Caco-2 (cell line): ENCODE results near the gene LRRC45. TPM values are rescaled to one million over a fixed set of nuclear protein-coding genes. Genes with fewer than 3 reads are reported as not detected.

ENCODE experiments used
- BruUV-seq: library from RNA; stranded (reverse); fragments of 400-500 nt; replicated peaks from 2 replicates; lab custom pipeline; 2021; lab: Mats Ljungman, UMichigan
- CTCF ChIA-PET: fragments of 300-600 bp; sonication (Branson Sonifier 250); formaldehyde crosslinking; loops from one replicate; lab custom pipeline; 2022; ENCODE audit warnings: antibody characterized with exemption; lab: Charles Lee
- POLR2A ChIA-PET: fragments of 300-600 bp; sonication (Branson Sonifier 250); formaldehyde crosslinking; loops from one replicate; lab custom pipeline; 2022; ENCODE audit warnings: antibody characterized with exemption; lab: Charles Lee
- DNase-seq, 2 experiments: peaks; one replicate each; pipeline versions ENCODE4 v3.0.0 to v3.0.0-alpha.2; 2020 to 2022
- H3K27me3 ChIP-seq: replicated peaks from 2 replicates; pipeline ENCODE4 v1.6.0; 2011; ENCODE audit warnings: low read length; ENCODE audit not compliant: control insufficient read depth, insufficient read depth
- H3K36me3 ChIP-seq: 2 replicates; pipeline ENCODE4 v1.5.1; 2011; ENCODE audit warnings: low read length; ENCODE audit not compliant: control insufficient read depth, insufficient read depth
- H3K4me1 ChIP-seq: fragments of 250-450 bp; sonication (Bioruptor Pico); 2 replicates; pipeline ENCODE4 v1.5.1; 2020; ENCODE audit warnings: mild to moderate bottlenecking
- H3K4me3 ChIP-seq: 2 replicates; pipeline ENCODE4 v1.5.1; 2011; ENCODE audit warnings: low read depth, mild to moderate bottlenecking, control low read depth, low read length
- H3K9me3 ChIP-seq: fragments of 250-450 bp; sonication (Bioruptor Pico); 2 replicates; pipeline ENCODE4 v1.5.1; 2020; ENCODE audit warnings: mild to moderate bottlenecking, moderate library complexity
- H3K27ac Mint-ChIP-seq: one replicate; pipeline ENCODE4 v1.8.0; 2022; ENCODE audit warnings: mixed read lengths; ENCODE audit not compliant: unreplicated experiment
- H3K27me3 Mint-ChIP-seq: one replicate; pipeline ENCODE4 v1.8.0; 2022; ENCODE audit warnings: mixed read lengths; ENCODE audit not compliant: insufficient read depth, unreplicated experiment
- H3K36me3 Mint-ChIP-seq: one replicate; pipeline ENCODE4 v1.8.0; 2022; ENCODE audit warnings: mild to moderate bottlenecking, mixed read lengths; ENCODE audit not compliant: insufficient read depth, unreplicated experiment
- H3K4me1 Mint-ChIP-seq: one replicate; pipeline ENCODE4 v1.8.0; 2022; ENCODE audit warnings: low read depth, mixed read lengths; ENCODE audit not compliant: unreplicated experiment
- H3K4me3 Mint-ChIP-seq: one replicate; pipeline ENCODE4 v1.8.0; 2022; ENCODE audit warnings: mild to moderate bottlenecking, moderate library complexity, mixed read lengths; ENCODE audit not compliant: unreplicated experiment
- H3K9me3 Mint-ChIP-seq: one replicate; pipeline ENCODE4 v1.8.0; 2022; ENCODE audit warnings: mixed read lengths; ENCODE audit not compliant: unreplicated experiment
- intact Hi-C: fragments of 100-400 bp; cut with micrococcal nuclease; formaldehyde crosslinking; loops from one replicate; pipeline ENCODE4 v1.10.0; 2022; ENCODE audit not compliant: unreplicated experiment
- total RNA-seq: library from RNA; stranded (reverse); gene quantifications from 2 replicates; pipeline ENCODE4 v1.2.3, GENCODE V29; 2022
- TF ChIP-seq, protein P1 (sequence below), 2 experiments: fragments of 200-600 bp in 1 of 2; IDR thresholded peaks; 1 replicate in 1 of 2; 2 replicates in 1 of 2; pipeline versions ENCODE4 v1.5.1 to v1.8.0; 2011 to 2022; ENCODE audit warnings: antibody characterized with exemption in 1 of 2, control low read depth in 1 of 2, inconsistent platforms in 1 of 2, low read depth in 1 of 2, low read length in 1 of 2, mild to moderate bottlenecking in 1 of 2, moderate library complexity in 1 of 2; ENCODE audit not compliant: insufficient read depth in 1 of 2, severe bottlenecking in 1 of 2, unreplicated experiment in 1 of 2

Gene LRRC45
- total RNA-seq, 1 experiment from 2014 or later: 33.2 TPM

DNA sequence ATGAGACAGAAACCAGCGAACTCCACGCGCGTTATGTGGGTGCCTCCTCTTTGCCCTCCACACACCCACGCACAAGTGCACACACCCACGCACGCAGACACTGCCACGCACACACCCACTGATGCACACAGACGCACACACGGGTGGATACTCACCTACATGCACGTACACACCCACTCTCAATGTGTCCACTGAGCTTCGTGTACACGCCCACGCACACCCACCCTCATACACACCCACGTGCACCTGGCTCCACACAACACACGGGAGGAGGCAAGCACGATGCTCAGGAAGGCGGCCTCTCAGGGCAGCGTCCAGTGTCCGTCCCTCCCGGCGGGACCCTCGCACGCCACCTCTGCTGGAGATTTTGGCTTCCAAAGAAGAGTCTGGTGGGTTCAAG, 24.3 kb downstream of the LRRC45 start:
- POLR2A ChIA-PET: no interaction called here
- Histone ChIP-seq H3K9me3 (no peaks in the 10 kb centered on the region), H3K27me3 (no peaks in the 10 kb centered on the region), H3K4me3 (no peak overlapping the region), H3K36me3 (no peaks in the 10 kb centered on the region; the same call in 1 of the 2 replicates), H3K4me1 (peaks cover 8% of the 10 kb centered on the region; the same call in 1 of the 2 replicates)
- BruUV-seq: no TSS peak
- DNase-seq: no peak
- H3K4me1 Mint-ChIP-seq: no peaks in the 10 kb centered on the region
- no peaks in the 10 kb centered on the region for H3K9me3 Mint-ChIP-seq
- H3K27ac Mint-ChIP-seq: no peak overlapping the region
- TF ChIP-seq, protein P1, sequence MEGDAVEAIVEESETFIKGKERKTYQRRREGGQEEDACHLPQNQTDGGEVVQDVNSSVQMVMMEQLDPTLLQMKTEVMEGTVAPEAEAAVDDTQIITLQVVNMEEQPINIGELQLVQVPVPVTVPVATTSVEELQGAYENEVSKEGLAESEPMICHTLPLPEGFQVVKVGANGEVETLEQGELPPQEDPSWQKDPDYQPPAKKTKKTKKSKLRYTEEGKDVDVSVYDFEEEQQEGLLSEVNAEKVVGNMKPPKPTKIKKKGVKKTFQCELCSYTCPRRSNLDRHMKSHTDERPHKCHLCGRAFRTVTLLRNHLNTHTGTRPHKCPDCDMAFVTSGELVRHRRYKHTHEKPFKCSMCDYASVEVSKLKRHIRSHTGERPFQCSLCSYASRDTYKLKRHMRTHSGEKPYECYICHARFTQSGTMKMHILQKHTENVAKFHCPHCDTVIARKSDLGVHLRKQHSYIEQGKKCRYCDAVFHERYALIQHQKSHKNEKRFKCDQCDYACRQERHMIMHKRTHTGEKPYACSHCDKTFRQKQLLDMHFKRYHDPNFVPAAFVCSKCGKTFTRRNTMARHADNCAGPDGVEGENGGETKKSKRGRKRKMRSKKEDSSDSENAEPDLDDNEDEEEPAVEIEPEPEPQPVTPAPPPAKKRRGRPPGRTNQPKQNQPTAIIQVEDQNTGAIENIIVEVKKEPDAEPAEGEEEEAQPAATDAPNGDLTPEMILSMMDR (IDR thresholded peaks at IDR 0.05; ENCODE audit: insufficient read depth in 1 of 2, low read depth in 1 of 2, low read length in 1 of 2, severe bottlenecking in 1 of 2, unreplicated experiment in 1 of 2): no peak
- intact Hi-C loops: no loop called here
- H3K36me3 Mint-ChIP-seq: no peaks in the 10 kb centered on the region
- H3K4me3 Mint-ChIP-seq: no peak overlapping the region
- CTCF ChIA-PET: no interaction called here
- H3K27me3 Mint-ChIP-seq: no peaks in the 10 kb centered on the region

DNA sequence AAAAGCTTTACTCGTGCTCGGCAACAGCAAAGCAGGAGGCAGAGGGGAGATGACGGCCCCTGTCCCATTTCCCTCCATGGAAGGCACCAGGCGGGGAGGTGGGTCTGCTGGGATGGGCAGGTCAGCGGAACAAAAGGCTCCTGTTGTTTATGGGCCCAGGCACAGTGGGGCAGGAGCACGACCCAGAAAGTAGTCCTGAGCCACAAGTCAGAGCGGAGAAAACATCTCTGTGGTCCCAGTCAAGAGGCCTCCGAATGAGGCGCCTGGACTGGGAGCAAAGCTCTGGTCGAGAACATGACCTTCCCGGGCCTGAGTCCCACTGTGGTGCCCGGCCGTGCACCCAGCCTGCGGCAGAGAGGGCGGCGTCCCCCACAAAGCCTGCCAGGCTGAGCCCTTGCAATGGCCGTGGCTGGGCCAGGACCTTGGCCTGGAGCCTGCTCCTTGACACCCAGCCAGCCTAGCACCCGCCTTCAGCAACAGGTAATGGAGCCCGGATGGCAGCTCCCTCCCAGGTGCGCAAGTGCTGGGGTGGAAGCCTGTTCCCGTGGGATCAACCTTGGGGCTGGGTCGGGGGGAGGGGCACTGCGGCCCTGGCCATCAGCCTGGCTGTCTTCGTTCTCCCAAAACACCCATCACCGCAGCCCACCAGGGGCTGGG, 24.9 kb downstream of the LRRC45 start:
- Mint-ChIP-seq H3K36me3 (no peaks in the 10 kb centered on the region), H3K27ac (no peak overlapping the region), H3K9me3 (no peaks in the 10 kb centered on the region), H3K27me3 (no peaks in the 10 kb centered on the region), H3K4me3 (no peak overlapping the region), H3K4me1 (no peaks in the 10 kb centered on the region)
- Histone ChIP-seq H3K36me3 (no peaks in the 10 kb centered on the region; the same call in 1 of the 2 replicates), H3K4me3 (no peak overlapping the region), H3K4me1 (peaks cover 8% of the 10 kb centered on the region), H3K27me3 (no peaks in the 10 kb centered on the region), H3K9me3 (no peaks in the 10 kb centered on the region)
- TF ChIP-seq, protein P1 (IDR thresholded peaks at IDR 0.05; ENCODE audit: insufficient read depth in 1 of 2, low read depth in 1 of 2, low read length in 1 of 2, severe bottlenecking in 1 of 2, unreplicated experiment in 1 of 2): no peak
- ChIA-PET POLR2A (no interaction called here), CTCF (no interaction called here)
- intact Hi-C loops: no loop called here
- no peak for DNase-seq
- BruUV-seq: TSS peak; percentile 15

DNA sequence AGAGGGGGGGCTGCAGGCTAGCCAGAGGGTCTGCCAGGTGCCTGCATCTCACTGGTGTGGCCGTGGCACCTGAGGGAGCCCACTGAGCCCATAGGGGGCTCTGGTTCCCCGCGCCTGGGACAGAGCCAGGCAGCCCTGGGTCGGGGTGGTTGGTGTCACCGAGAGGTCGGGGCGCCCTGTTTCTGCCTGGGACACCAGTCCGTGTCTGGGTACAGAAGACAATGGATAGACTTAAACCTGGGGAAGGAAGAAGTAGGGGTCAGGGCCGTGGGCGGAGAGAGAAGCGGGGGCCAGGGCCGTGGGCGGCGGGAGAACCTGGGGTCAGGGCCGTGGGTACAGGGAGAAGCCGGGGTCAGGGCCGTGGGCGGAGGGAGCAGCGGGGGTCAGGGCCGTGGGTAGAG, 25.5 kb downstream of the LRRC45 start:
- H3K27ac Mint-ChIP-seq: no peak overlapping the region
- H3K36me3 Mint-ChIP-seq: no peaks in the 10 kb centered on the region
- no TSS peak for BruUV-seq
- H3K9me3 Mint-ChIP-seq: no peaks in the 10 kb centered on the region
- POLR2A ChIA-PET: no interaction called here
- DNase-seq: no peak
- H3K36me3 ChIP-seq: no peaks in the 10 kb centered on the region; the same call in 1 of the 2 replicates
- CTCF ChIA-PET: no interaction called here
- no peak overlapping the region for H3K4me3 ChIP-seq
- TF ChIP-seq, protein P1 (IDR thresholded peaks at IDR 0.05; ENCODE audit: insufficient read depth in 1 of 2, low read depth in 1 of 2, low read length in 1 of 2, severe bottlenecking in 1 of 2, unreplicated experiment in 1 of 2): no peak
- intact Hi-C loops: no loop called here
- H3K27me3 Mint-ChIP-seq: no peaks in the 10 kb centered on the region
- H3K4me1 Mint-ChIP-seq: no peaks in the 10 kb centered on the region
- no peak overlapping the region for H3K4me3 Mint-ChIP-seq
- peaks cover 8% of the 10 kb centered on the region for H3K4me1 ChIP-seq
- no peaks in the 10 kb centered on the region for H3K27me3 ChIP-seq
- no peaks in the 10 kb centered on the region for H3K9me3 ChIP-seq
